NK-92 (cell line): ENCODE measurements around the gene SYS1.
"Not testable (repeated sequence)": the region's sequence is repeated elsewhere in the genome, so short reads cannot be mapped to it uniquely, and the experiment has no call there.

Experiments
- DNase-seq: peaks from one replicate; lab custom pipeline; 2025; ENCODE audit not compliant: unreplicated experiment; lab: John Stamatoyannopoulos, UW

SYS1 gene

DNA sequence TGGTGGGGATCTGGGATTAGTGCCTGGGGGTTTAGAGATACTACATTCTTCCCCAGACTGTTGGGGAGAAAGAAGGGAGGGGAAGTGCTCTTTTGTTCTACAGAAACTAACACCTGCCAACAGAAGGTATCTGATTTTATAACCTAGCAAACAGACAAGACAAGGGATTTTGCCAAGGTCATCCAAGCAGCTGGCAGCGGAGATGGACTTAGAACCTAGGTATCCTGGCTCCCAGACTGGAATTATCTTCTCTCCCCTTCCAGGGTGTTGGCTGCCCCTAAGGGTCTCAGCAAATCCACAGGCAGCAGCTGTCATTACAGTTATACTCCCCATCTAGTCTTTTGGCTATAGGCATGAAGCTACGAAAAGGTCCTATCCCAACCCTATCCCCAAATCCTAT, 23.2 kb upstream of the SYS1 start:
- DNase-seq: no peak

DNA sequence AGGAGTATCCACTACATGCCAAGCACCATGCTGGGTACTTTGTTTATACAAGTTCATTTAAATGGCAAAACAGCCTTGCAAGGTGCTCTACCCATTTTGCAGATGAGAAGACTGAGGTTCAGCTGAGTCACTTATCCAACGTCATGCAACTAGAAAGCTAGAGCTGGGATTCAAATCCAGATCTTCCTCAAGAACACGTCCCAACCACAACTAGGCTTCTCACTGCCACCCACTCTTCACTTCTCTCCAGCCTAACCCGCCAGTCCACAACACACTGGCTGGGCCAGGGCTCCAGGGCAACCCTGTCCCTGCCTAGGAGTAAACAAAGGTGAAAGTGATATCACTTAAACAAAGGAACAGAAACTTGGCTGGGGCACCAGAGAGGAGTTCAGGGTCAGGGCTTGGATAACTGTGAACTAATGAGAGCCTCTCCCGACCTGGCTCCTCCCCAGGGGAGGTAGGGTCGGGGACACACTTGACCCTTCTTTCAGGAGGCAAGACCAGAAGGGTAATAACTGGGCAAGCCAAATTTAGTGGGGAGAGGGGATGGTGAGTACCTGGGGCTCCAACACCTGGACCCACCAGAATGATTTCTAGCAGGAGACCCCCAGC, 22.6 kb upstream of the SYS1 start:
- DNase-seq: no peak

DNA sequence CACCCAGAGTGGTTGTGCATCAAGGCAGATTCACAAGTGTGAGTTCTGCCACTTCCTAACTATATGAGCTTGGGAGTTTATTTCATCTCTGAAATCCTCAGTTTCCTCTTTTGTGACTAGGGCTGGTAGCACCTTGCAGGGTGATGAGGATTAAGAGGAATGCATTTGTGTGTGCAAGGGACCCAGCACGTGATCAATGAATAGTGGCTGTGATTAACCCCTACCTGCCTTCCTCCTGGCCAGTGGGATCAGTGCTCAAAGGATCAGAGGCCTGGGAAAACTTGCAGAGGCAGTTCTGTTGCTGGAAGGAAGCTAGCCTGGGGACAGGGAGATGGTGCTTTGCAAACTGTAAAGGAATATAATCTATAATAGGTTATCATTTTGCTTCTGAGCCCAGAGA, 22.0 kb upstream of the SYS1 start:
- no peak for DNase-seq

DNA sequence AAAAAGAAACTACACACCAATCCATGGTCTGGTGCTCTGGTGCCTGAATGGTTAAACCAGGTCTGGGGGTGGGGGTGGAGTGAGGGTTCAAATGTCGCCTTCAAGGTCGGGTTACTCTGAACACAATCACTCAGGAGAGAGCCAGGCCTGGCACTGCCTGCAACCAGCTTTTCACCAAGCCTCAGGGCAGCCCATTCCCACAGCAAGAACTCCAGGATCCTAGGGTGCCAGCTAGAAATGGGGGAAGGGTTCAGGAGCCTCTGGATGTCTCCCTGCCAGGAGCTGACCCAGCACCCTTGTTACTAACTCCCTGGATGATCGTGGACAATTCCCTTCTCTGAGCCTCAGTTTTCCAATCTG, 21.4 kb upstream of the SYS1 start:
- no peak for DNase-seq

DNA sequence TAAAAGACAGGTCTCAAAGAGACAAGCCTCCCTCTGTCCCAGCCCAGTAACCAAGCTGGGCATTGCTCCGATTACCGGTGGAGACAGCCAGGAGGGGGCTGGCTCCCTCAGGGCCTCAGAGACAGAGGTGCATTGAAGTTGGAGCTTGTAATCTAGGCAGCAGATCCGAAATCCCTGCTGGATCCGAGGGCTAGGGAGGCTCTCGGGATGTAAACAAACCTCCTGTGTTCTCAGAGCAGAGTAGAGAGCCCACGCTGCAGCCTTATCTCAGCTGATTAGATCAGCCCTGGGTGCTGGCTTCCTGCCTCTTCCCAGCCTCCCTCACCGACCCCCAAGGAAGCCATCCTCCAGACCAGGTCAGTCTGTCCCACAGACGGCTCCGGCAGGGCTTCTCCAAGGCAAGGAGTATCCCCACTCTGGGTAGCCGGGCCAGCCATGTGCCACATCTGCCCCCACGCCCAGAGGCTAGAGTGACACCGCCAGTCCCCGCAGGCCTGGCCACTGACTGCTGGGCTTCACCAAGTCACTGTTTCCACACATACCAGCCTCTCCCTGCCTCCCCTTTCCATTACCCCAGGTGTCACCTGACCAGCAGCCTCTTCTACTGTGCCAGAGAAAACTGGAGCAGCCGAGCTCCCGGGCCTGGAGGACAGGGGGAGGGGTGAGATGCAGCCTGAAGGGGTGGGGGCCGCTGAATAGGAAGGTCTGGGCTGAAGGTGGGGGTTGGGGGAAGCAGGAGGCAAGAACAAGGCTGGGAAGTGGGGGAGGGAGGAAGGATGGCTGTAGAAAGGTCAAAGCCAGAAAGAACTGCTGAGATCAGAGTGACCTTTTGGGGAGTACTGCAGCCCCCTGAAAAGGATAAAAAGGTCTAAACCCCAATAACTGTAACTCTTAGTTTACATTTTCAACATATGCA, 20.8 kb upstream of the SYS1 start:
- DNase-seq: no peak

DNA sequence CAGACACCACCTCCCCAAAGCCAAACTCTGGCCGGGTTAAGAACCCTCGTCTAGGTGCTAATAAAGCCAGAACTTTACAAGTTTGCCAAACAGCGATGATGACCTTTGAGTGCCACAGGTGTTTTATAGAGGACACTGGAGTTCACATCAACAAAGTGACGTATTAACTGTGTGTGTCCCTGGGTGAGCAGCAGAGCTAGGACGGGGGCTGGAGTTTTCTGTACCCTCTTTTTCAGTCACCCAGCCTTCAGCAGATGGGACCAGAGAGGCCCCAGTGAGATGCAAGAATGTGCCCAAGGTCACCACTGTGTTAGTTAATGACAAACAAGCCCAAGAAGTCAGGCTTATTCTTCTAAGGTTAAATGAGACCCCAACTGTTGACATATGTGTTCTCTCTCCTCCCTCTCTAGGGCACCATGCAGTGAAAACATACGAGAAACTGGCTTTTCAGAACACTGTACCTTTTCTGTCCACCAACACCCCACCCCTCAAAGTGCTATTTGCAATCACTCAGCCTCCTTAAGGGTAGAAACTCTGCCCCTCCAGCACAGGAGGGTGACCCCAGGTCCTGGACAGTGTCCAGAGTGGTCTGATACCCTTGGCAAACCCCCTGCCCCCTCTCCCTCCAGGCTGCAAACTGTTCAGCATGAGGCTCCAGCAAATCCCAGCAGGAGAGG, 20.0 kb upstream of the SYS1 start:
- no peak for DNase-seq

DNA sequence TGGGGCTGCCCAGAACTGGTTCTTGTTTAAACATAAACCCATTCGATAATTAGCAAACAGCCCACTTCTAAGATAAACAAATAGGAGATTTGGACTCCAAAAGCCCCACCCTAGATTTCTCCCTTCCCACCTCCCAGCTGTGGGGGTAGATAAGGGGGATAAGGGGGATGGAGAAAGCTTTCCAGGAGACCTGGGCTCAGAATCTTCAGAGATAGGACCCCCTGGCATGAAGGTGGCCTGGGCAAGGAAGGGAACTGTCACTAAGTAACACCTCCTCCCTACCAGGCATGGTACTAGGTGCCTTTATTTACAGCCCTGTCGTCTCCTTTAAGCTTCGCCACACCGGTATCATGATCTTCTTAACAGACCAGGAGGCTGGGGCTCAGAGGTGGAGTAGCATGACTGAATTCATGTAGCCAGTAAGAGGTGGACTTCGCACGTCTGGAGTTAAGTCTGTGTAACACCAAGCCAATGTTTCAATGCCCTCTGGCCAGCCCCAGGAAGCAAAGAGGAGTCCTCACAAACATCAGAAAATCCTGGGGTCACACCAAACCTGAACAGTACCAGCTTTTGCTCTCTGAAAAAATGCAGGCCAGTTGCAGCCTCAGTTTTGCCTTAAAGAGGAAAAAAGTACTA, 19.3 kb upstream of the SYS1 start:
- DNase-seq: no peak

DNA sequence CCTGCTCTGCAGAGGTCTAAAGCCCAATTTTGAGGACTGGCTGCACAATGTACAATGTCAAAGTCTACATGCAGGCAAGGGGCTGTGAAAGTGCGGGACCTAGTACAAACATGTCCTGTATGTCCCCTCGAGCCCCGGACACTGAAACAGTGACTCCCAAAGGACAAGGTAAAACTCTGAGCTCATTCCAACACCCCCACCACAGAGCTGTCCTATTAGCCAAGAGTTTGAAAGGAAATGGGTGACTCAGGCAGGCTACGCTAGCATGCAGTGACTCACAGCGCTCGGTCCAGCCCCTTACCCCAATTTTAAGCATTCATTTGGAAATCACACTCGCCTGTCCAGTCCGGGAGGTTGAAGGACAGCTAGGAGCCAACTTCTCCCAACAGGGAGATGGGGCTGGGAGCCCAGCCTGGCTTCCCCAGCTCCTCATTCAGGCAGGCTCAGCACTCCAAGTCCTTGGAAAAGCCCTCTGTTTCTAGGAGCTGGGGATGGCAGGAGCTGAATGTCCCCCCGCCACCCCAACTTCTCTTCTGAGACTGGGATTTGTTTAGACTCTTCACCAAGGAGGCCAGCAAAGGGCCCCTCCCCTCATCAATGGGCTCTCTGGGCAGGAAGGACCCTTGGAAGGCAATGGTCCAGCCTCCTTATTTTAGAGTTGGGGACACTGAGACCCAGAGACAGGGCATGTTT, 18.6 kb upstream of the SYS1 start:
- DNase-seq: no peak

DNA sequence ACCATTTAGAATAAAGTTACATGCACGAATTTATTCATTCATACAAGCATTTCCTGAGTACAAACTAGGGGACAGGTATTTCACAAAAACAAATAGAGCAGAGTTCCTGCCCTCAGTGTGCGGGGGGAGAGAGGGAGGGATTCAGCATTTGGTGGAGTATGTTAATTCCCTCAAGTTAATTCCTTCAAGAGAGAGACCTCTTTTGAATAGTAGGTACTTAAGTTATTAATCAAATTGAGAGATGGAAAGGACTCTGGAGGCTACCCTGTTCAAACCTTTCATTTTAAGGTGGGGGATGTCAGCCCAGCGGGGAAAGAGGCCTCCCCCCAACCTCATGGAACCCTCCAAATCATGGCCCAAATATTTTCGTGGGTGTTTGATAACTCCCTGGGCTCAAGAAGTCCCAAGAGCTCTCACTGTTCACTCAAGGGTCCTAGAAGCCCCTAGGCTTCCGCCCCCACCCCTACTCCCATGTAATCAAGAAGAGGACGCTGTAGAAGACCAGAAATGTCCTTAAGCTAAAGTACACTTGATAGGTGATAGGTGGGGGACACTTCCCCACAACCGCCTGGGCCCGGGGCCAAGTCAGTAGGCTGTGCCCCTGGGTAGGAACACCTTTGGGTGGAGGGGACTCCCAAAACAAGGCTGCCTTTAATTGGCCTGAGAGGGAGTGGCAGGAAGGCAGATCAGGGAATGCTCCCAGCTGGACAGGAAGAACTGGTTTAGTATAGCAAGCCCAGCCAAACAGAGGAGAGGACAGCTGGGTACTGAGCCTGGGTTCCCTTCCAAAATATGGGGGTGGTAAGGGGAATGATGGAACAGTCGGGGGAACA, 17.6 kb upstream of the SYS1 start:
- DNase-seq: no peak

DNA sequence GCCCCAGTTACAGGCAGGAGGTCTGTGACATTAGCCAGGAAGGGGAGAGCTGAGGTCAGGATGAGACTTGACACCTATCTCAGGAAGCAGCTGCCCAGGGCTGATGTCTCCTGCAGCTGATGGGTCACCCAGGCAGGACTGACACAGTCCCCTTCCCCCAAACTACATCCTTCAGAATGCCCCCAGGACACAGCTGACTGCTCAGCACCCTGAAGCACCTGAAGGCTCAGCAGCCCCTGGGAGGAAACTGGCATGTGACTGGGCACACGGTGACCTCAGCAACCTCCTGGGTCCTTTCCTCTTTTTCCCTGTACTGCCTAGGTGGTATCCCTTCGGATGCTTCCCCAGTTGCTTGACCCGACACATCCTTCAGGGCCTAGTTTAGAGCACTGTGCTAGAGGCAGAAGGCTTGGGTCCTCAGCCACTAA, 16.7 kb upstream of the SYS1 start:
- DNase-seq: no peak

DNA sequence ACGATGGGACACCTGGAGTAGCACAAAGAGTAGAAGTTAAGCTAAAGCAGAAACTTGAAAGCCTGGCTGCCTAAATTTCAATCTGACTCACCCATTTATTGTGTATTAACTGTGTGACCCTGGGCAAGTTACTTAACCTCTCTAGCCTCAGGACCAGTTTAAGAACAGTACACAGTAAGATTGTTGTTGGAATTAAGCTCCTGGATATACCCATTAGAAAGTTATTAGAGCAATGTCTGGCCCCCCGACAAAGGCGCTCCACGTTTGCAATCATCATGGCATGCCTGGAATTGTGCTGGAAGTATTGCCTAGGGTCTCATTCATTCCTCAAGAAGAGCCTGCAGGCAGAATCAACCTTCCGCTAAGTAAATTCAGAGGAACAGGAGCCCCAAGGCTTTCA, 16.1 kb upstream of the SYS1 start:
- DNase-seq: no peak

DNA sequence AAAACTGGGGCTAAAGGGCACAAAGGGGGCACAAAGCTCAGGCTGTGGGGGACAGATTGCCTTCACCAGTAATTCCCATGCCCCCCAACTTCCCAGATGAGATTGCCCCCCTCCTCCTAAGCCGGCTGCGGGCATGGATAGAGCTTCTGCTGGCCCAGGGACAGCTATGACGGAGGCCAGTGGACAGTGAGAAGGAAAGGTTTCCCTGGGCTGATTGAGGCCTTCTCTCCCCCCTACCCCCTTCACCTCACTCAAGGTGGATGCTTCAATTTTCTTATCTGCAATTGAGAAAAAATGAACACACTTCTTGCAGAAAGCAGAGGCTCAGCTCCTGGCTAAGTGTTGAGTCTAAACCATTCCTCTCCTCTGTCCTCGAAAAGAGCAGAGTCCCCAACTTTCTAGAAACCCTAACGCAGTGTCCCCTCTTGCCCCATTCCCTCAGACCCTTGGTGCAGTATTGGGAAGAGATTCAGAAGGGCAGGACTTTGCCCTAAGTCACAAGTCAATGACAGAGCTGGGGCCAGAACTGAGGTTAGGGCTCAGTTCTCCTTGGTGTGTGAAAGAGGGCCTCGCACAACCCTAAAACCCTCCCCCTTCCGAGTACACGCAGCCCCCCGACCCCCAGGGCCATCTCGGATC, 15.5 kb upstream of the SYS1 start:
- no peak for DNase-seq

DNA sequence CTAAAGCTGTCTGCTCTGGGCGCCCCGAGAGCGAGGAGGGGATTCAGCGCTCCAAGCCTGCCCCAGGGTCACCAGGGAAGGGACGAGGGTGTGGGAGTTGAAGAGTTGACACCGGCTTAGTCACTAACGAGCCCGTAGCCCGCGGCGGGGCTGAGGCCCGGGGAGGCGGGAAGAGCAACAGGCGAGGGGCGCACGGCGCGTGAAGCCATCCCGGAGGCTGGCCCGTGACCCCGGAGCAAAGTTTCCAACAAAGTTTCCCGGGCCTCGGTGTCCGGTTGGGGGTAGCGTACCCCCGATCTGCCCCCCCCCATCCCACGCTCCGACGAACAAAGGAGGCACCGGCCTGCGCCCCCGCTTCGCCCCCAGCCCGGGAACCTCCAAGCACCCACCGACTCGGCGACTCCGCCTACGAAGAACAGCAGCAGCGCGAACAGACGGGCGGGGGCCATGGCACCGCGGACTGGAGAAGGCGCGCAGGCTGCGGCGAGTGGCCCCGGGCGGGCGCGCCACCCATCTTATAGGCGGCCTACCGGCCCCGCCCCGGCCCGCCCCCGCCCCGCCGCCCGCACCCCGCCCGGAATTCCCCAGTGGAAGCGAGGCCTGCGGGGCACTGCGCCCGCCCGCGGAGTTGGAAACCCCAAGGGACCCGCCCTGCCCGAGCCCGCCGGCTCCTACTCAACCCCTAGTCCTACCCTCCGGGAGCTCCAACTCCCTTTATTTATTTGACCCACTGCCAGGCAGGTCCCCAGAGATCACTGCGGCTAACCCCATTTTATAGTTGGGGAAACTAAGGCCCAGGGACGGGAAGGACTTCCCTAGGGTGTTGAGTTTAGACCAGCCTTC, 14.8 kb upstream of the SYS1 start, which contains the start of gene SDC4:
Gene SDC4 (minus strand): TSS at position 489 of the 843 bp plus-strand sequence. CDS start 40 bp downstream, at position 449.
- no peak for DNase-seq

DNA sequence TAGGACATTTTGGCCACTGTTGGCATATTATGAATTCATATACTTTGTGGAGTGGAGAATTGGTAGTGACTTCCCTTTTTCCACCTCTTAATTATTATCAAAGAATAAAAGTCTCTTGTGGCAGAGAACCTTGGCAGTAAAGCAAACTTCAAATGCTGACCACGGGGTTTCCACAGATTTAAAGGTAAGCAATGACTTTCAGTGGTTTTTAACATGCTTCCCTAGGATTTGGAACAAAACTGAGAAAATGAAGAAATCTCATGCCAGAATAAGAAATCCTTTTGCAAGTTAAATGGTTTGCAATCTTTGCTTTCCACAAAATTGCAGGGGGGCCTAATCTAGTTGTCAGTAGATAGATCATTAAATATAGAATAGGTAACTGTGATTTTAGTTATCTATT, 12.7 kb upstream of the SYS1 start:
- DNase-seq: no peak

DNA sequence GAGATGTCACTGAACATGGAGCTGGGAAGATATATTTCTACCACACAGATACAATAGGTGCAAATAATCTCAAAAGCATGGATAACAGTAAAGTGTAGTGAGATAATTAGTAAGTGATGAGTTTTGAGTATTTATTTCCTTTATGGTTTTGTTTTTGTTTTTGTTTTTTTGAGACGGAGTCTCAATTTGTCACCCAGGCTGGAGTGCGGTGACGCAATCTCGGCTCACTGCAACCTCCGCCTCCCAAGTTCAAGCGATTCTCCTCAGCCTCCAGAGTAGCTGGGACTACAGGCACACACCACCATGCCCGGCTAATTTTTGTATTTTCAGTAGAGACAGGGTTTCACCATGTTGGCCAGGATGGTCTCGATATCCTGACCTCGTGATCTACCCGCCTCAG, 12.2 kb upstream of the SYS1 start:
- DNase-seq: not testable (repeated sequence)

DNA sequence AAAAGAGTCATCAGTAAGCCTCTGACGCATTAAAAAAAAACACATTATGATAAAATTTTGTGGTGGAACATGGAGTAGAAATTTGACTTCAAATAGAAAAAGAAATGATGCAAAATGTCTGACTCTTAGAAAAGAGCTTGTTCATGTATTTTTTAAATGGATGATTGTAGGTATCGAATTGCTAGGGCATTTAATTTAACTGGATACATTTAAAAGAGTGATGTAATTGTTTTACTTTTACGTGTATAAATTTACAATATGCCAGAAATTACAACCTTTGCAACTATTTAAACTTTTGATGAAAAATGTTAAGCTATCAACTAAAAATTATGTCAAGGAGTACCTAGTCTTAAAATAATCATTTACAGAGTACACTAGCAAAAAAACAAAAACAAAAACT, 10.2 kb upstream of the SYS1 start:
- DNase-seq: no peak

DNA sequence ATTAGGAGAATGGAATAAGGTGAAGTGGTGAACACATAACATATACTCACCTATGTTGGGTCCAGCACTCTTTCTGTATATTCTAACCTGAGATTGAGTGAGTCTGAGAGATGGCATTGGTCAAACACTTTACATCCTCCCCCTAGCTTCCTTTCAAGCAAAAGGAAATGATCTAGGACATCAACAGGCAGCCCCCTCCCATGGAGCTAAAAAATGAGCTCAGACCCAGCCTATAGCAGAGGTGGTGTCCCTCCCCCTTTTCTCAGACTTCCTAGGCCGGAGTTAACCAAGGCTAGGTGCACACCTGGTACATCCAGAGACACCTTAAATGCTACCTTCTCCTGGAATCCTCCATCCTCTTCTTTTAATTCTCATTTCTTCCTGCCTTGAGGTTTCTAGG, 9.2 kb upstream of the SYS1 start:
- DNase-seq: no peak

DNA sequence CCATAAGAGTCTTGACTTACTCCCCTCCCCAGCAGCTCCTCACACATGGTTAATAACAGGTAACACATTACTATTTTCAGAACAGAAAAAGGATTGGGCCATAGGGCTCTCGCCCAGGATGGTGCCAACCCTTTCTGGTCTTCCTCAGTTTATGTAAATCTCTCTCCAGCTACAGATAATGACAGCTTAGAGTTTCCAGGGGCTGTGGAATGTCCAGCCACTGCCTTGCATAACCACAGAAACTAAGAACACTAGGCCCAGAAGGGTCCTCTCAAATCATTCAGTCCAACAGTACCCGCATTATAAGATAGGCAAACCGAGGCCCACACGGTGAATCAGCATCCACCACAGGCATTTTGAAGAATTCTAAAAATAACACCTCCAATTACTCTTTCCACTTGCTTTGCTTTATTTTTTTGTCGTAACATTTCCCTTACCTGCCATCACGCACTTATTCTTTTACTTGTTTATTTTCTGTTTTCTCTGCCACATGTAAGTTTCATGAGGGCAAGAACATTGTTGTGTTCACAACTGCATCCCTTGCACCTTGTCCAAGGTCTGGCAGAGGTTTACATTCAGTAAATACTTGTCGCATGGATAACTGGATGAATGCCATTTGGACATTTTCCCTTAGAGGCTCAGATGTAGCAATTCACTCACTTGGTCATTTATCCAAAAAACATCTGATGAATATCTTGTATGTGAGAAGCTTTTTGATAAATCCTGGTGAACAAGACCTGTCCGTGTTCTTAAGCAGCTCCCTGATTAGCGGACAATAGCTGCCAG, 8.3 kb upstream of the SYS1 start:
- DNase-seq: no peak
